Measurements from ENCODE around the gene PRKCA.

Gene PRKCA

DNA sequence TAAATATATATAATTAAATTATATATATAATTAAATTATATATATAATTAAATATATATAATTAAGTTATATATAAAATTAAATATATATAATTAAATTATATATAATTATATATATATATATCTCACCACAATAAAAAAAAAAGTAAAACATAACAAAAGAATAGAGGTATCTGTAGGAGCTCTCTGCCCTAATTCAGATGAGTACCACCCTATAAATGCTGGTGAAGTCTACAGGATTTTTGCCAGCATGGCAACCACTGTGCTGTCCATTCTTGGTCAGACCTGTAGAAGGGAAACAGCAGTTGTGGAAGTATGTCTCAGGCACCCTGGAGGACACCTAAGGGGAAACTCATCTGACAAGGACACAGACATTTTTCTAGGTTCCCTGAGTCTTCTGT lies 259.7 kb downstream of the PRKCA start:
- DNase-seq (ENCODE audit: low spot score) = no peak
- TF ChIP-seq, protein P1, sequence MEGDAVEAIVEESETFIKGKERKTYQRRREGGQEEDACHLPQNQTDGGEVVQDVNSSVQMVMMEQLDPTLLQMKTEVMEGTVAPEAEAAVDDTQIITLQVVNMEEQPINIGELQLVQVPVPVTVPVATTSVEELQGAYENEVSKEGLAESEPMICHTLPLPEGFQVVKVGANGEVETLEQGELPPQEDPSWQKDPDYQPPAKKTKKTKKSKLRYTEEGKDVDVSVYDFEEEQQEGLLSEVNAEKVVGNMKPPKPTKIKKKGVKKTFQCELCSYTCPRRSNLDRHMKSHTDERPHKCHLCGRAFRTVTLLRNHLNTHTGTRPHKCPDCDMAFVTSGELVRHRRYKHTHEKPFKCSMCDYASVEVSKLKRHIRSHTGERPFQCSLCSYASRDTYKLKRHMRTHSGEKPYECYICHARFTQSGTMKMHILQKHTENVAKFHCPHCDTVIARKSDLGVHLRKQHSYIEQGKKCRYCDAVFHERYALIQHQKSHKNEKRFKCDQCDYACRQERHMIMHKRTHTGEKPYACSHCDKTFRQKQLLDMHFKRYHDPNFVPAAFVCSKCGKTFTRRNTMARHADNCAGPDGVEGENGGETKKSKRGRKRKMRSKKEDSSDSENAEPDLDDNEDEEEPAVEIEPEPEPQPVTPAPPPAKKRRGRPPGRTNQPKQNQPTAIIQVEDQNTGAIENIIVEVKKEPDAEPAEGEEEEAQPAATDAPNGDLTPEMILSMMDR (IDR thresholded peaks at IDR 0.05; ENCODE audit: extremely low read depth, missing control alignments) = no peak

- TF ChIP-seq, protein P1 (IDR thresholded peaks at IDR 0.05; ENCODE audit: extremely low read depth, missing control alignments) = no peak
- DNase-seq (ENCODE audit: low spot score) = no peak
Measured at GRCh38 chr17:66564992-66565465, 262.6 kb downstream of the PRKCA start.

DNA sequence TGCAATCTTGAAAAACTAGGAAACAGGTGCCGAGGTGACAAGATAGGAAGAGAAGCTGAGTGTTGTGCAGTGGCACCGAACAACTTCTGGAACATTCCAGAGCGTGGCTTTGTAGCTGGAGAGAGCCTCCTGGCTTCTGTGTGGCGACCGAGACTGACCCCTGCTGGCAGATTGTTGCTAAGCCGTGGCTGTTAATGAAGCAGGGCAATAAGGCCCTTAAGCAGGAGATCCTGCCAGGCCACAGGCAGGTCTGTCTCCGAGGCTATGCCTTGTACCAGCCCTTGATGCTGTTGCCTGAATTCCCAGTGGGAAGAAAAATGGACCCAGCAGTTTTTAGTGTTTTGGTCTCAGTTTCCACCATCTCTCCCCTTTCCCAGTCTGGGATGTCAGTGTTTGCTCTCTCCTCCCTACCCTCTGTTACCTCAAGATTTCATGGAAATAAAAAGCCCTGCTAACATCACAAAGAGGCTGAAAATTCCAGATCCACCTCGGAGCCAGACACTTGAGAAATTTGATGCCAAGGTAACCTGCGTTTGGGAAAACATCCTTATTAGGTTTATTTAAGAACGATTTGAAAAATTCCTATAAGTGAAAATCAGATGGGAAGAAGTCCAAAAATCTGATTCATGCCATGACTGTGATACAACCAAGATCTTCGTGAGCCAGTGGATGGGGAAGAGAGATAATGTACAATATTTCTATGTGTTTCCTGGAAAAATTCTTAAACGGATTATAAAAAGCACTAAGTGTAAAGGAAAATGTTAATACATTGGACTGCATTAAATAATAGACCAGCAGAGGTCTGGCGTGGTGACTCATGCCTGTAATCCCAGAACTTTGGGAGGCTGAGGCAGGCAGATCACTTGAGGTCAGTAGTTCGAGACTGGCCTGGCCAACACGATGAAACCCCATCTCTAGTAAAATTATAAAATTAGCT lies 265.1 kb downstream of the PRKCA start:
- DNase-seq (ENCODE audit: low spot score) = peak; percentile 72

DNA sequence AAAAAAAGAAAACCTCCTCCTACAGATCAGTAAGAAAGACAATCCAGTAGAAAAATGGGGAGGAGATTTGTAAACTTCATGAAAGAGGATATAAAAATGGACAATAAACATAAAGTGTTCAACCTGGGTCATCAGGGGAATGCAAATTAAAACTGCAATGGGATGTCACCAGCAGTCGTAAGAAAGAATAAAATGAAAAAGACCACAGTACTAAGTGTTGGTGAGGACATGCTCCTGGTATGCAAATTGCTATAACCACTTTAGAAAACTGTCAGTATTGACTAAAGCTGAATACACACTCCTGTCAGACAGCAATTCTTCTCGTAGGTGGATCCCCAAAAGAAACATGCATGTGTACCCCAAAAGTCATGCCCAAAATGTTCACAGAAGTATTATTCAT lies 267.2 kb downstream of the PRKCA start:
- TF ChIP-seq, protein P1 (IDR thresholded peaks at IDR 0.05; ENCODE audit: extremely low read depth, missing control alignments) = no peak
- DNase-seq (ENCODE audit: low spot score) = no peak

More for the DNA sequence above, 265.1 kb downstream of the PRKCA start:
- TF ChIP-seq, protein P1 (IDR thresholded peaks at IDR 0.05; ENCODE audit: extremely low read depth, missing control alignments) = peak; percentile 87

GRCh38 chr17:66570447-66571195 lies 268.2 kb downstream of the PRKCA start:
- TF ChIP-seq, protein P1 (IDR thresholded peaks at IDR 0.05; ENCODE audit: extremely low read depth, missing control alignments) = no peak
- DNase-seq (ENCODE audit: low spot score) = no peak

DNA sequence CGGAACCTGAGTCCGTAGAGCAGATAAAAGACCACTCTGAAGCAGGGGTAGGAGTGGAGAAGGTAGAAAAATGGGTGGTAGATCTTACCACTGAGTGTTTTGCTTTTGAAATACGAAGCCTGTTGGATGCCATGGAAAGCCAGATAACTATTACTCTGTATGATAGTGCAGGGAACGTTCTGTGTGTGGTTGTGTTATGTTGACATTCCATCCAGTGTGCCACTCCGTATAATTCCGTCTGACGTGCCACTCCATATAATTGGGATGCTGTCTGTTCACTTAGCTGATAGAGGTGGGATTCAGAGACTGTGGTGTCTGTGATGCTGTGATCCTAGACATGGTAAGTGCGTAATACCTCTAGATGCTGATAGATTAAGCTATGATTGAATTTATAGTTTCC lies 269.3 kb downstream of the PRKCA start:
- TF ChIP-seq, protein P1 (IDR thresholded peaks at IDR 0.05; ENCODE audit: extremely low read depth, missing control alignments) = no peak
- no peak for DNase-seq (ENCODE audit: low spot score)

- TF ChIP-seq, protein P1 (IDR thresholded peaks at IDR 0.05; ENCODE audit: extremely low read depth, missing control alignments) = no peak
- DNase-seq (ENCODE audit: low spot score) = no peak
Measured at GRCh38 chr17:66573078-66573477, 270.7 kb downstream of the PRKCA start.

Measured in GM20000 (cell line).